T-cell (primary cell): Measurements from ENCODE around the gene COL13A1. TPM values are rescaled to one million over a fixed set of nuclear protein-coding genes. Genes with fewer than 3 reads are reported as not detected.

Source experiments
- ATAC-seq, 4 experiments: fragments of 200-7000 bp in 3 of 4; fragments of 150-1000 bp in 1 of 4; cut with Tn5 transposase; replicated peaks in 1 of 4; 1 replicate in 3 of 4; 2 replicates in 1 of 4; pipeline ENCODE4 v1.10.0; 2021; ENCODE audit warnings: moderate library complexity in 3 of 4, mild to moderate bottlenecking in 2 of 4, moderate number of reproducible peaks in 1 of 4
- CTCF ChIA-PET, 2 donors: fragments of 300-600 bp; sonication (Branson Sonifier 250); formaldehyde crosslinking; loops; one replicate each; lab custom pipeline; 2022; ENCODE audit warnings: antibody characterized with exemption in 2 of 2; lab: Charles Lee
- POLR2A ChIA-PET, 2 donors: fragments of 300-600 bp; sonication (Branson Sonifier 250); formaldehyde crosslinking; loops; one replicate each; lab custom pipeline; 2022; ENCODE audit warnings: antibody characterized with exemption in 2 of 2; lab: Charles Lee
- DNase-seq, 35 experiments: peaks; one replicate each; pipeline versions ENCODE4 v3.0.0 to v3.0.0-alpha.2; 2013 to 2023
- H3K27ac ChIP-seq: one replicate; pipeline ENCODE4 v1.5.1; 2013; ENCODE audit warnings: low read length
- H3K27me3 ChIP-seq, 2 experiments: replicated peaks in 1 of 2; 1 replicate in 1 of 2; 2 replicates in 1 of 2; pipeline versions ENCODE4 v1.6.1 to v1.7.0; 2013; ENCODE audit warnings: low read length in 1 of 2, mixed read lengths in 1 of 2; ENCODE audit not compliant: control insufficient read depth in 2 of 2, insufficient read depth in 2 of 2; ENCODE audit errors: extremely low read depth in 1 of 2
- H3K36me3 ChIP-seq, 2 donors: 1 replicate in 1 of 2; 2 replicates in 1 of 2; pipeline versions ENCODE4 v1.6.1 to v1.7.0; 2013; ENCODE audit warnings: low read length in 1 of 2; ENCODE audit not compliant: control insufficient read depth in 2 of 2, insufficient read depth in 1 of 2; ENCODE audit errors: extremely low read depth in 1 of 2
- H3K4me1 ChIP-seq, 2 experiments: 1 replicate in 1 of 2; 2 replicates in 1 of 2; pipeline versions ENCODE4 v1.6.1 to v1.7.0; 2013; ENCODE audit warnings: low read length in 2 of 2, mixed read lengths in 1 of 2; ENCODE audit not compliant: insufficient read depth in 2 of 2, control insufficient read depth in 1 of 2; ENCODE audit errors: extremely low read depth in 1 of 2
- H3K4me3 ChIP-seq, 2 donors: 1 replicate in 1 of 2; 2 replicates in 1 of 2; pipeline versions ENCODE4 v1.5.1 to v1.7.0; 2013; ENCODE audit warnings: mild to moderate bottlenecking in 2 of 2, low read length in 1 of 2, moderate library complexity in 1 of 2; ENCODE audit not compliant: control insufficient read depth in 1 of 2; ENCODE audit errors: extremely low read depth in 1 of 2
- H3K9me3 ChIP-seq: 2 replicates; pipeline ENCODE4 v1.7.0; 2013
- H3K27ac Mint-ChIP-seq, 2 donors: one replicate each; pipeline ENCODE4 v1.8.0; 2020 to 2021; ENCODE audit warnings: mild to moderate bottlenecking in 2 of 2, mixed read lengths in 2 of 2
- H3K27me3 Mint-ChIP-seq, 2 donors: one replicate each; pipeline ENCODE4 v1.8.0; 2021 to 2022; ENCODE audit warnings: mixed read lengths in 2 of 2
- H3K36me3 Mint-ChIP-seq: one replicate; pipeline ENCODE4 v1.8.0; 2021; ENCODE audit warnings: mixed read lengths
- H3K4me1 Mint-ChIP-seq, 3 donors: one replicate each; pipeline ENCODE4 v1.8.0; 2020 to 2022; ENCODE audit warnings: mixed read lengths in 3 of 3, mild to moderate bottlenecking in 1 of 3
- H3K4me3 Mint-ChIP-seq, 3 donors: one replicate each; pipeline ENCODE4 v1.8.0; 2020 to 2022; ENCODE audit warnings: mild to moderate bottlenecking in 3 of 3, mixed read lengths in 3 of 3, moderate library complexity in 3 of 3
- H3K9me3 Mint-ChIP-seq, 3 donors: one replicate each; pipeline ENCODE4 v1.8.0; 2020 to 2022; ENCODE audit warnings: mixed read lengths in 3 of 3
- WGBS: methylation state at CpG from one replicate; pipeline ENCODE4 v1.1.5; 2013; ENCODE audit warnings: missing lambda C conversion rate; ENCODE audit not compliant: insufficient coverage; 5-methylcytosine and 5-hydroxymethylcytosine counted together
- total RNA-seq, 35 experiments: library from RNA in 6 of 35; stranded (reverse) in 6 of 35; fragments of 120-200 nt in 1 of 35; gene quantifications; one replicate each; pipeline versions ENCODE4 v1.2.1 to v1.2.4 and lab custom pipeline; 2013 to 2026

COL13A1 gene
- total RNA-seq, 5 donors from 2014 or later (not counting 1 experiment from before 2014, with no cell fraction given), result 0.09 TPM; not detected in 4

- no peaks in the 10 kb centered on the region for H3K4me1 ChIP-seq
- no peaks in the 10 kb centered on the region for H3K36me3 Mint-ChIP-seq
- H3K27ac ChIP-seq, result no peak overlapping the region
- POLR2A ChIA-PET, result no interaction called here
- no peak overlapping the region for H3K27ac Mint-ChIP-seq
- no peaks in the 10 kb centered on the region for H3K36me3 ChIP-seq
- no peaks in the 10 kb centered on the region for H3K4me1 Mint-ChIP-seq
- ATAC-seq, result no peak
- no peaks in the 10 kb centered on the region for H3K9me3 ChIP-seq
- no peak overlapping the region for H3K4me3 ChIP-seq
- peaks cover 8 to 12% of the 10 kb centered on the region in 2 donors for H3K27me3 Mint-ChIP-seq
- CTCF ChIA-PET, result no interaction called here
- peaks cover 0 to 16% of the 10 kb centered on the region in 2 experiments for H3K27me3 ChIP-seq
- no peaks in the 10 kb centered on the region for H3K9me3 Mint-ChIP-seq
- 67% methylated on average over 1 of the region's 2 CpGs for WGBS
- no peak overlapping the region for H3K4me3 Mint-ChIP-seq
- no peak for DNase-seq
Observed at GRCh38 chr10:69988094-69988493, 186.4 kb downstream of the COL13A1 start.

DNA sequence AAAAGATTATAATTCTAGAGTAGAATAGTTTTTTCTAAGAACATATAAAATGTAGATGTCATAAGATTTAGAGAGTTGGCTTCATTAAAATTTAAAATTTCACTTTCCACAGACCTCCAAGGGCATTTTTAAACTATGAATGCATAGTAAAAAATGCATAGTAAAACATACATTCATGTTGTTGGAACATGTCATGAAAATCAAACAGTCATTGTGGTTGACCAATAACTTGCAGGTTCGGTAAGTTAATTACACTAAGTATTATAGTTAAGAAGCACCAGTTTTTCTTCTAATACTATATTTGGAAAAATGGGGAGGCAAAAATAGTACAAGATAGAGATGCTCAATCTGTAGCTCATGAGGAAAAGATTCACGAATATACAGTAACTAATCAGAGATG lies 189.4 kb downstream of the COL13A1 start:
- Mint-ChIP-seq H3K4me1 (no peaks in the 10 kb centered on the region), H3K27ac (no peak overlapping the region), H3K27me3 (peaks cover 6% of the 10 kb centered on the region in 2 donors), H3K9me3 (no peaks in the 10 kb centered on the region), H3K36me3 (no peaks in the 10 kb centered on the region), H3K4me3 (no peak overlapping the region)
- Histone ChIP-seq H3K4me1 (no peaks in the 10 kb centered on the region), H3K27me3 (peaks cover 0 to 2% of the 10 kb centered on the region in 2 experiments), H3K27ac (no peak overlapping the region), H3K9me3 (no peaks in the 10 kb centered on the region), H3K4me3 (no peak overlapping the region), H3K36me3 (no peaks in the 10 kb centered on the region)
- ChIA-PET POLR2A (no interaction called here), CTCF (no interaction called here)
- ATAC-seq (no peak), DNase-seq (no peak)
- WGBS, result no CpG with 5 or more reads among the region's 2 CpGs

GRCh38 chr10:69994262-69994661 lies 192.6 kb downstream of the COL13A1 start:
- no peak overlapping the region for H3K4me3 ChIP-seq
- Mint-ChIP-seq H3K4me3 (no peak overlapping the region), H3K9me3 (no peaks in the 10 kb centered on the region), H3K27ac (no peak overlapping the region), H3K27me3 (peaks cover 3 to 16% of the 10 kb centered on the region in 2 donors), H3K4me1 (no peaks in the 10 kb centered on the region), H3K36me3 (no peaks in the 10 kb centered on the region)
- DNase-seq (peak in 1 of 35 experiments; percentile 14), ATAC-seq (no peak)
- no CpG with 5 or more reads among the region's 2 CpGs for WGBS
- H3K36me3 ChIP-seq, result no peaks in the 10 kb centered on the region
- no peak overlapping the region for H3K27ac ChIP-seq
- ChIA-PET POLR2A (no interaction called here), CTCF (no interaction called here)
- no peaks in the 10 kb centered on the region for H3K27me3 ChIP-seq
- no peaks in the 10 kb centered on the region for H3K4me1 ChIP-seq
- H3K9me3 ChIP-seq, result no peaks in the 10 kb centered on the region

GRCh38 chr10:69996611-69997010 lies 194.9 kb downstream of the COL13A1 start:
- Mint-ChIP-seq H3K27ac (no peak overlapping the region), H3K9me3 (no peaks in the 10 kb centered on the region), H3K36me3 (no peaks in the 10 kb centered on the region), H3K4me1 (no peaks in the 10 kb centered on the region), H3K27me3 (peaks cover 11 to 26% of the 10 kb centered on the region in 2 donors), H3K4me3 (no peak overlapping the region)
- DNase-seq, result no peak
- ChIA-PET POLR2A (no interaction called here), CTCF (no interaction called here)
- Histone ChIP-seq H3K4me1 (no peaks in the 10 kb centered on the region), H3K27ac (no peak overlapping the region), H3K9me3 (no peaks in the 10 kb centered on the region), H3K27me3 (peaks cover 2 to 6% of the 10 kb centered on the region in 2 experiments), H3K4me3 (no peak overlapping the region), H3K36me3 (no peaks in the 10 kb centered on the region)
- WGBS, result 75% methylated on average over 2 of the region's 2 CpGs
- ATAC-seq, result no peak

DNA sequence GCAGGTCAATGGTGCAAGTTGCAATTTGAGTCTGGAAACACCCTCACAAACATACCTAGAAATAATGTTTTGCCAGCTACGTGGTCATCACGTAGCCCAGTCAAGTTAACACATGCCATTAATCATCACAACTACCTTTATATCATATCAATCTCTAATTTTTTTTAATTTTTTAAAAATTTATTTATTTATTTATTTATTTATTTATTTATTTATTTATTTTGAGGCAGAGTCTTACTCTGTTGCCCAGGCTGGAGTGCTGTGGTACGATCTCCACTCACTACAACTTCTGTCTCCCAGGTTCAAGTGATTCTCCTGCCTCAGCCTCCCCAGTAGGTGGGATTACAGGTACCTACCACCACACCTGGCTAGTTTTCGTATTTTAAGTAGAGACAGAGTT lies 198.6 kb downstream of the COL13A1 start:
- POLR2A ChIA-PET, result no interaction called here
- Mint-ChIP-seq H3K4me1 (no peaks in the 10 kb centered on the region), H3K27me3 (peaks cover 23 to 33% of the 10 kb centered on the region in 2 donors), H3K4me3 (no peak overlapping the region), H3K36me3 (no peaks in the 10 kb centered on the region), H3K9me3 (peaks cover 0 to under 1% (median 0%) of the 10 kb centered on the region in 3 donors), H3K27ac (no peak overlapping the region)
- Histone ChIP-seq H3K36me3 (no peaks in the 10 kb centered on the region), H3K4me1 (no peaks in the 10 kb centered on the region), H3K9me3 (no peaks in the 10 kb centered on the region), H3K27me3 (peaks cover 2 to 15% of the 10 kb centered on the region in 2 experiments), H3K4me3 (no peak overlapping the region), H3K27ac (no peak overlapping the region)
- CTCF ChIA-PET, result no interaction called here
- 60% methylated on average over 1 of the region's 4 CpGs for WGBS
- DNase-seq (no peak), ATAC-seq (no peak)

- Histone ChIP-seq H3K36me3 (no peaks in the 10 kb centered on the region), H3K4me3 (no peak overlapping the region), H3K27me3 (peaks cover 6 to 17% of the 10 kb centered on the region in 2 experiments), H3K27ac (no peak overlapping the region), H3K4me1 (no peaks in the 10 kb centered on the region), H3K9me3 (no peaks in the 10 kb centered on the region)
- ATAC-seq, result no peak
- no CpG with 5 or more reads among the region's 9 CpGs for WGBS
- ChIA-PET POLR2A (no interaction called here), CTCF (no interaction called here)
- no peak for DNase-seq
- H3K4me1 Mint-ChIP-seq, result no peaks in the 10 kb centered on the region
- no peak overlapping the region for H3K27ac Mint-ChIP-seq
- H3K27me3 Mint-ChIP-seq, result peaks cover 53 to 61% of the 10 kb centered on the region in 2 donors
- H3K36me3 Mint-ChIP-seq, result no peaks in the 10 kb centered on the region
- H3K4me3 Mint-ChIP-seq, result no peak overlapping the region
- peaks cover 0 to 13% (median 6%) of the 10 kb centered on the region in 3 donors for H3K9me3 Mint-ChIP-seq
Observed at GRCh38 chr10:70007116-70007820, 205.6 kb downstream of the COL13A1 start.
